GM19397 (cell line): Measurements from ENCODE around the gene GJB3.
"Not testable (repeated sequence)": the region's sequence is repeated elsewhere in the genome, so short reads cannot be mapped to it uniquely, and the experiment has no call there.

Experiments
- ATAC-seq: cut with Tn5 transposase; IDR thresholded peaks from one replicate; pipeline ENCODE4 v1.9.1; 2021; ENCODE audit warnings: mild to moderate bottlenecking, moderate library complexity; ENCODE audit not compliant: unreplicated experiment

GJB3 gene

DNA sequence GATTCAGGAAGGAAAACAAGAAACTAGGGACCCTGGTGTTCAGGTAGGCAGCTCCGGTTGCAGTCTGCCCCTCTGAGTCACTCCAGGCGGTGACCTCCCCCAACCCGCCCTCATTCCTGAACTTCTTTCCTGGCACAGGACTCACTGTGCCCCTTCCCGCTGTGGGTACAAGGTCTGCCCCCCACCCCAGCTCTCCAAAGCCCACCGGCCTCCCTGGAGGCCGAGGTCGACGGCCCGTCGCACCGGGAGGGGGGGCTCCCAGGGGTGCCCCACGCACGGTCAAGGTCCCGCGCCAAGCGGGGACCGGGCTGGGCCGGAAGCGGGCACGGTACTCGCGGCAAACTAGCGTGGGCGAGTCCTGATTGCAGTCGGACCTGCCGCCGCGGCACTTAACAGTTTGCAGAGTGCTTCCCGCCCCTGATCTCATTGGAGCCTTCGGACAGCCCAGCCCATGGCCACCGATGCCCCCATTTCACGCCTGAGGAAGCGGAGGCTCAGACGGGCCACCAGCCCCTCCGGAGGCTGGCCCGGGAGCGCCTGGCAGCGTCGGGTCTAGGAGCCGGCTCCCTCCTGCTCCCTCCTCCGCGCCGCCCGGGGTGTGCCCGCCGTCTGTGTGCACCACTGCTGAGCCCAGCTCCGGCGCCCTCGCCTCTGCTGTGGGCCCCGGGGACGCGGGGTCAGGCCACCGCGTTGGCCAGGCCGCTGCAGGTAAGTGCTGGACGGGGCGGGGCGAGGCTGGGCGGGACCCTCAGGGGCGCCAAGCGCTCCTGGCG is at the start of gene GJB3:
GJB3 (plus strand) TSS at position 144 of the 773 bp plus-strand sequence. CDS start 3,549 bp downstream, outside the sequence.
- ATAC-seq: no peak

DNA sequence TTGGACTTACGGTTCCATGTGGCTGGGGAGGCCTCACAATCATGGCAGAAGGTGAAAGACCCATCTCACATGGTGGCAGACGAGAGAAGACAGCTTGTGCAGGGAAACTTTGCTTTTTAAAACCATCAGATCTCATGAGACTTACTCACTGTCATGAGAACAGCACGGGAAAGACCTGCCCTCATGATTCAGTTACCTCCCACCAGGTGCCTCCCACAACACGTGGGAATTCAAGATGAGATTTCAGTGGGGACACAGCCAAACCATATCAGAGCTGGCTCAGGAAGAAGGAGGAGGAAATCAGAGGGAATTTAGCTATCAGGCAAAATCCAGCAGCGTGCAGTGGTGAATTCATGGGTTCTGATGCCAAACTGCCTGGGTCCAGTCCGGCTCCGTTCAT is 48.2 kb upstream of the GJB3 start:
- not testable (repeated sequence) for ATAC-seq

DNA sequence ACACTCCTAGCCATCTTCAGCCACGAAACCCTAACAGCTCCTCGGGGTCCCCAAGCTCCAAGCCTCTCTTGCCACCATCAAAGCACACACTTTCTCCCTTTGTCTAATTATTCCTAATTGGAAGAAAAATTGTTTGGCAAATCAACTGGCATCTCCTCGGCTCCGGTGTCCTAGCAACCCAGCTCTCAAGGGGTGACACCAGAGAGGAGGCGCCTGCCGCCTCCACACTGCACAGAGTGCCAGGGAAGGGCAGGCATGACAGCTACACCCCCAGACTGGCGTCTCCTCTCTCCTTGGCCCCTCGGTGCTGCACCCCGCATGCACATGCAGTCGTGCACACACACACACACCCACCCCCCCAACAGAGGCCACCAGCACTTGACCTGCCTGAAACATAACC is 44.3 kb upstream of the GJB3 start:
- no peak for ATAC-seq

- ATAC-seq: not testable (repeated sequence)
These were observed 43.8 kb upstream of the GJB3 start for GRCh38 chr1:34737236-34737635.

DNA sequence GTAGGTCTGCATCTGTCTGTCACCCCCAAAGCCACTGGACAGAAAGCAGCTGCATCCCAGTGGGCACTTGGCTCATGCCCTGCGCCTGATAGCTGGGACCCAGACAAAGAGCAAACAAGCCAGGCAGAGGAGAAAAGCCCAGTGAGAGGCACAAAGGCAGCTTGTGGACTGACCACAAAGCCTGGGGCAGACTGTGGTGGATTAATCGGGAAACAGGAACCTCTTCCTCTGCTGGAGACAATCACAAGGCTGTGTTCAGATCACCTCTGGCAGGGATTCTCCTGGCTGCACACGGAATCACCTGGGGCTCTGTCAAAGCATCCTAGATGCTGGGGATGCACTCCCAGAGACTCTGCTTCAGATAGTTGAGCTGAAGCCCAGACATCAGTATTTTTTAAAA is 41.4 kb upstream of the GJB3 start:
- no peak for ATAC-seq

GRCh38 chr1:34740161-34740868 is 40.7 kb upstream of the GJB3 start:
- ATAC-seq: no peak

DNA sequence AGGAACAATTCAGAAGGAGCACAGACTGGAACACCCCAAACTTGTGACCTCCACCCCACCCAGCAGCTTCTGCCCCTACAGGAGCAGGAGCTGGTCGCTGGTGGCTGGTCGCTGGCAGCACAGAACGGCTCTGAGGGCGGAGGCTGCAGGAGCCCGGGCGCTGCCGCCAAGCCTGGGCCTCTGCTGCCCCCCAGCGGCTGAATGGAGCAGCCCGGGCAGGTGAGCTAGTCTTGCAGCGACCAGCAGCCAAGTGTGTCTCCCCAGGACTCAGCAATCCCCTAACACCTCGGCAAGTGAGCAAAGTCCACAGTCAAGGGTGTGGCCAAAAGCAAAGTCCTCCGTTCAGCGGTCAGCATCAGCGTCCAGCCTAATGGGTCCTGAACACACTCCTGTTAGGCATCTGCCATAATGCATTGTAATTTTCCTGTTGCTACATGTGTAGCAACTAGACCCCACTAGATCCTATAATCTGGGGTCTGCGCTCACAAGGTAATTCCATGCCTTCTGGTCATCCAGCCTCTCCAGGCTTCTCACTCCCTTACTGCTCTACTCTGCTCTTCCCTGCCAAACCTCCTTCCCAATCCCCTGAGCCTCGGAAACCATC is 38.2 kb upstream of the GJB3 start:
- no peak for ATAC-seq

GRCh38 chr1:34743775-34744174 is 37.2 kb upstream of the GJB3 start:
- ATAC-seq: no peak

GRCh38 chr1:34744851-34745250 is 36.2 kb upstream of the GJB3 start:
- no peak for ATAC-seq

DNA sequence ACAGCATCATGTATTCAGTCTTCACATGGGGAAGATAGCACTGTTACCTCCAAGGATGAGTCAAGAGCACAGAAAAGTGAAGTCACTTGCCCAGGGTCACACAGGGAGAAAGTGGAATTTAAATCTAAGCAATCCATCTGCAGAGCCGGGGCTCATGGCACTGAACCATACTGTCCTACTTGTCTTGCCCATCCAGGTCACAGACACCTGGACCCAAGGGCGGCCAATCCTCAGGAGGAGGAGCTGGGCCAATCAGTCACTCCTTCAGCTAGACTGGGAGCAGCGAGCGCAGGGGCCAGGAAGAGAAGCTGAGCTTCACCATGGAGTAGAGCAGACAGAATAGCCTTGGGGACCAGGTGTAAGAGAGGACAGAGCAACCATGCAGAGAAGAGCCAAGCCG is 35.3 kb upstream of the GJB3 start:
- ATAC-seq: no peak

DNA sequence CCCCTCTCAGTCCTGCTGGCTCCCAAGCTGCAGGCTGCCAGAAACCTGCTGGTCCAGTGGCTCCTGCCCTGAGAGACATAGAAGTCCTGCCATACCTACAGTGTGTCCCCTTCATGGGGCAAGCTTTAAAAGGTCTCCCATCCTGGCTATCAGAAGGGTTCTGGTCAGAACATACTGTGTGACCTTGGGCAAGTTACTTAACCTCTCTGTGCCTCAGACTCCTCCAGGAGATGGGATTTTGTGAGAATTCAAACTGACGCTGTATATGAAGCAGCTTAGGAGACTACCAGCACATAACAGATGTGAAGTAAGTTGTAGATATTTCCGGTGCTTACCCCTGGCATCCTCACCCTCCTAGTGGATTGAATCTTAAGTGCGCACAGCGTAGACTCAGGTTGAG is 34.9 kb upstream of the GJB3 start:
- ATAC-seq: no peak

DNA sequence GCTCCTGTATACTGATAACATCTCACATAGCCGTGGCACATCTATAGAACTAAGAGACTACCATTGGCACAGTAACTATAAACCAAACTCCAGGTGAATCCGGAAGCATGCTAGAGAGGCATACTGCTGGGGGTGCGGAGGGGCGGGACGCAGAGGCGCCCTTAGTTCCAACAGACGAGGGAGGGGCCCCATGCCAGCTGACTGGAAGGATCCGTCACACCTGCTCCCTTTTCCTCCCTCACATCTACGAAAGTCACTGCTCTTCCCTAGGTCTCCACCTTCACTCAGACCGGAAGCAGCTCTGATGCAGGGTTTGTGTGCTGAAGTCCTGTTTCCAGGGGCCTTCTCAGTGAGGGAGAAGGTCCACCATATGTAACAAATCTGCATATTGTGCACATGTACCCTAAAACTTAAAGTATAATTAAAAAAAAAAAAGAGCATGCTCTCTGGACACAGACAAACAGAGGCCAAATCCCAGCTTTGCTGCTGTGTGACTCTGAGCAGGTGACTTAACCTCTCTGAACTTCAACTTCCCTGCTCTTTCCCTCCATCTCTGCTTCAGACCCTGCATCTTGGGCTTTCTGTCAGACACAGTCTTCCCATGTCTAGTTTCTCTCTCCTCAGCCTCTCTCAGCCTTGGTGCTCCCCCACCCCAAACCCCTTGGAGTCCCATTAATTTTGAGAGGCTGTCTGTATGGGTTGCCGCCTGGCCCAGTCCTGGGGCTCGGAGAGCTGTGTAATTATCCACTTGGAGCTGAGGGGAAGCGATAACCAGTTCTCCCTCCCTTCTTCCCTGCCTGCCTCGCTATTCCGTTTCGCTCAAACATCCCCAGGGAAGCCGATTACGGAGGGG is 34.0 kb upstream of the GJB3 start:
- no peak for ATAC-seq

DNA sequence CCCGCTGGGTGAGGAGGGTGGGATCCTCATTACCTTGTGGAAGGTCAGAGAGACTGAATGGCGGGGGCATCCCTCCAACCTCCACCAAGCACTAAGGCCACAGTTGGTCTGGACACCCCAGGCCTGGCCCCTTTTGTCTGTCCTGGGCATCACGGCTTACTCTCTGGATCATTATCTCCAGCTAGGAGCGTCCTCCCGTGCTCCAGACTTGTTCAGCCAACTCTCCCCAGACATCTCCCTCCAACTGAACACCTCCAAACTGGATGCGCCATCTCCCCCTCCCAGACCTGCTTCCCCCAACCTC is 33.4 kb upstream of the GJB3 start:
- ATAC-seq: no peak

GRCh38 chr1:34749992-34750391 is 31.0 kb upstream of the GJB3 start:
- no peak for ATAC-seq

GRCh38 chr1:34750610-34751009 is 30.4 kb upstream of the GJB3 start:
- no peak for ATAC-seq

GRCh38 chr1:34753163-34753562 is 27.9 kb upstream of the GJB3 start:
- no peak for ATAC-seq

DNA sequence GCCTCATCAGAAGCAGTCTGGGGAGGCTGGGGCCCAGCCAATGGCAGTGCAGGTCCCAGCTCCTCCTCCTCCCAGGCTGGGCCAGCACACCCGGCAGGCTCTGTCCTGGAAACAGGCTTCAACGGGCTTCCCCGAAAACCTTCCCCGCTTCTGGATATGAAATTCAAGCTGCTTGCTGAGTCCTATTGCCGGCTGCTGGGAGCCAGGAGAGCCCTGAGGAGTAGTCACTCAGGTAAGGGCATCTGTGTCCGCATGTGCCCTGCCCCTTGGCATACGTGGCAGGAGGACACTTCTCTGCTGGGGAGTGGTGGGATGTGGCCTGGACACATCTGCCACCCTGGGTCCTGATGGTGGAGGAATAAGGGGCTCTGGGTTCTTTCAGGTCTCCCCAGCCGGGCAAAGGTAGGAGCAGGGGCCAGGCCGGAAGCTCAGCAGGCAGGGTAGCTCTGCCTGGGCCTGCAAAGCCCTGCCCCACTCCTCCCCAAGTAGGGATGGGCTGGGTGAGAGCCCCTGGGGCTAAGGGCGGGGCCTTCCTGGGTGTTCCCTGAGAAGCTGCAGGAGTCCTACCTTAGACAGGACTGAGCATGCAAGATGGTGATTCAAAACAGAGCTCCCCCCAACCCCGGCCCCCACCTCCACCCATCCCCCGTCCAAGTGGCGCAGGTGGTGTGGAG is 25.9 kb upstream of the GJB3 start, which contains the start of gene GJB5:
GJB5 (plus strand) TSS at position 84 of the 674 bp plus-strand sequence. CDS start 2,284 bp downstream, outside the sequence.
- ATAC-seq: no peak

DNA sequence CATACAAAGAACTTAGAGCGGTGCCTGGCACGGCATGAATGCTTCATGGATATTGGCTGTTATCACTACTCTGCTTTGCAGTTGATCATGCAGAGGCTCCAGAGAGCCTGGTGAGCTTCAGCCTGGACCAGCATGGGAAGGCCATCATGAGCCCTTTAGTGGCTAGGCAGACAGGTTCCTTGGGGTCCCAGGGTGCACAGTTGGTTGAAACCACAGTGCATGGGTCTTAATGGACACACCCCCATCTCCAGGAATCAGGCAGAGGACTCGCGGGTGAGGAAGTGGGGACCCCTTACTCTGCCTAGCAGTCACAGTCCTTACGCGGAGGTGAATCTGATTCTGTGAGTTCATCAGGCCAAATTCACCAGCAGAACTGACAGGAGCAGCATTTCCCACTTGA is 25.1 kb upstream of the GJB3 start:
- no peak for ATAC-seq

GRCh38 chr1:34757386-34757785 is 23.6 kb upstream of the GJB3 start:
- no peak for ATAC-seq

GRCh38 chr1:34758751-34759150 is 22.3 kb upstream of the GJB3 start:
- no peak for ATAC-seq
